MM.1S (cell line): Measurements from ENCODE around the gene SAMD3.

Experiments used
- EZH2 ChIP-seq: fragments of 300-600 bp; sonication (generic); optimal IDR thresholded peaks from 2 replicates; pipeline ENCODE3; 2017; ENCODE audit warnings: low read depth, mild to moderate bottlenecking, antibody characterized with exemption, low read length, mixed read lengths
- TF ChIP-seq, protein P1 (sequence below): fragments of 300-600 bp; sonication (generic); IDR thresholded peaks from 2 replicates; pipeline ENCODE4 v1.5.1; 2016; ENCODE audit warnings: antibody characterized with exemption, low read length, mixed read lengths

DNA sequence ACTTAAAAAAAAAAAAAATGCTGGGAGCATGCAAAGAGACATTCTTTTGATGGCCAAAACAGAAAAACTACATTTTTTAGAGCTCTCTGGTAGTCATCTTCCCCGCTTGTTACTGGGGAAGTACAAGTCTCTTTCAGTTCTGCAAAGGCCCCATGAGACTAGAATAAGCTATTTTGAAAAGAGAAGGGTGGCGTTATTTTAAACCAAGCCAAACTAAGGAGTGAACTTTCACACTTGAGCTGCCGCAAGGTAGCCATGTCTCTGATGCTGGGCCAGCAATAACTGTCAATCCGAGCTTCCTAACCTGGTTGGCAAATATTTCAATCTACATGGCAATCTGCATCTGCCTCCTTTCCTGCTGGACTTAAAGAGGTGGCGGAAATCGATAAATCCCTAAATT lies 107.7 kb downstream of the SAMD3 start:
- TF ChIP-seq, protein P1, sequence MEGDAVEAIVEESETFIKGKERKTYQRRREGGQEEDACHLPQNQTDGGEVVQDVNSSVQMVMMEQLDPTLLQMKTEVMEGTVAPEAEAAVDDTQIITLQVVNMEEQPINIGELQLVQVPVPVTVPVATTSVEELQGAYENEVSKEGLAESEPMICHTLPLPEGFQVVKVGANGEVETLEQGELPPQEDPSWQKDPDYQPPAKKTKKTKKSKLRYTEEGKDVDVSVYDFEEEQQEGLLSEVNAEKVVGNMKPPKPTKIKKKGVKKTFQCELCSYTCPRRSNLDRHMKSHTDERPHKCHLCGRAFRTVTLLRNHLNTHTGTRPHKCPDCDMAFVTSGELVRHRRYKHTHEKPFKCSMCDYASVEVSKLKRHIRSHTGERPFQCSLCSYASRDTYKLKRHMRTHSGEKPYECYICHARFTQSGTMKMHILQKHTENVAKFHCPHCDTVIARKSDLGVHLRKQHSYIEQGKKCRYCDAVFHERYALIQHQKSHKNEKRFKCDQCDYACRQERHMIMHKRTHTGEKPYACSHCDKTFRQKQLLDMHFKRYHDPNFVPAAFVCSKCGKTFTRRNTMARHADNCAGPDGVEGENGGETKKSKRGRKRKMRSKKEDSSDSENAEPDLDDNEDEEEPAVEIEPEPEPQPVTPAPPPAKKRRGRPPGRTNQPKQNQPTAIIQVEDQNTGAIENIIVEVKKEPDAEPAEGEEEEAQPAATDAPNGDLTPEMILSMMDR = no peak
- no peak for TF ChIP-seq EZH2
